ENCODE measurements around the gene CERS5.

CERS5 gene

DNA sequence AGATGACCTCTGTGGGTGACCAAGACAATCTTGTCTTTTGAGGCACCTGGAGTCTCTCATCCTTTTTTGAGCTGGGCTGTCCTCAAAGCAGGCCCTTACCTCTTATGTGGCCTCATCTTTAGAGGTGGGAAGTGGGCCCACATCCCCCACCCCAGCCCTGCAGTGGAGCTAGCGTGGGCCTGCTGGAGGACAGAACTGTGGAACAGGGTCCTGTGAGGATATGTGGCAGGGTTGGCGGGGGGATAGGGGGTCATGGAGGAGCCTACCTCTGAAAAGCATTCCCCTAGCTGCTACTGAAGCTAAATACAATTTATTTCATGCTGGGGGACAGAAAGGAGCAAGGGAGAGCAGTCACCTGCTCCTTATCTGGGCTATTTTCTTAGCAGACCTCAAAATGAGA lies 63.8 kb downstream of the CERS5 start:
- no peak for TF ChIP-seq EZH2 (IDR thresholded peaks at IDR 0.05; ENCODE audit: borderline replicate concordance, low read length)
- TF ChIP-seq, protein P1, sequence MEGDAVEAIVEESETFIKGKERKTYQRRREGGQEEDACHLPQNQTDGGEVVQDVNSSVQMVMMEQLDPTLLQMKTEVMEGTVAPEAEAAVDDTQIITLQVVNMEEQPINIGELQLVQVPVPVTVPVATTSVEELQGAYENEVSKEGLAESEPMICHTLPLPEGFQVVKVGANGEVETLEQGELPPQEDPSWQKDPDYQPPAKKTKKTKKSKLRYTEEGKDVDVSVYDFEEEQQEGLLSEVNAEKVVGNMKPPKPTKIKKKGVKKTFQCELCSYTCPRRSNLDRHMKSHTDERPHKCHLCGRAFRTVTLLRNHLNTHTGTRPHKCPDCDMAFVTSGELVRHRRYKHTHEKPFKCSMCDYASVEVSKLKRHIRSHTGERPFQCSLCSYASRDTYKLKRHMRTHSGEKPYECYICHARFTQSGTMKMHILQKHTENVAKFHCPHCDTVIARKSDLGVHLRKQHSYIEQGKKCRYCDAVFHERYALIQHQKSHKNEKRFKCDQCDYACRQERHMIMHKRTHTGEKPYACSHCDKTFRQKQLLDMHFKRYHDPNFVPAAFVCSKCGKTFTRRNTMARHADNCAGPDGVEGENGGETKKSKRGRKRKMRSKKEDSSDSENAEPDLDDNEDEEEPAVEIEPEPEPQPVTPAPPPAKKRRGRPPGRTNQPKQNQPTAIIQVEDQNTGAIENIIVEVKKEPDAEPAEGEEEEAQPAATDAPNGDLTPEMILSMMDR (IDR thresholded peaks at IDR 0.05; ENCODE audit: low read length): no peak
- Histone ChIP-seq H2AFZ (ENCODE audit: low read length) (no peak overlapping the region), H3K27ac (ENCODE audit: low read depth, low read length, poor library complexity, severe bottlenecking) (no peak overlapping the region), H3K79me2 (ENCODE audit: insufficient read depth, low read length) (no peaks in the 10 kb centered on the region), H3K9me2 (ENCODE audit: low read depth, low read length) (no peaks in the 10 kb centered on the region), H3K36me3 (ENCODE audit: insufficient read depth, low read length) (peaks cover 34% of the 10 kb centered on the region), H3K27me3 (ENCODE audit: insufficient read depth, low read length) (no peaks in the 10 kb centered on the region), H3F3A (ENCODE audit: insufficient read depth, low read length) (no peaks in the 10 kb centered on the region), H3K4me3 (ENCODE audit: low read depth, low read length, poor library complexity, severe bottlenecking) (no peak overlapping the region), H3K4me1 (ENCODE audit: insufficient read depth, low read length, severe bottlenecking) (peaks cover 6% of the 10 kb centered on the region), H4K20me1 (ENCODE audit: insufficient read depth, low read length) (no peaks in the 10 kb centered on the region), H3K4me2 (ENCODE audit: low read length) (no peak overlapping the region), H3K9ac (ENCODE audit: low read length) (no peak overlapping the region), H3K9me3 (ENCODE audit: low read length) (no peaks in the 10 kb centered on the region)

DNA sequence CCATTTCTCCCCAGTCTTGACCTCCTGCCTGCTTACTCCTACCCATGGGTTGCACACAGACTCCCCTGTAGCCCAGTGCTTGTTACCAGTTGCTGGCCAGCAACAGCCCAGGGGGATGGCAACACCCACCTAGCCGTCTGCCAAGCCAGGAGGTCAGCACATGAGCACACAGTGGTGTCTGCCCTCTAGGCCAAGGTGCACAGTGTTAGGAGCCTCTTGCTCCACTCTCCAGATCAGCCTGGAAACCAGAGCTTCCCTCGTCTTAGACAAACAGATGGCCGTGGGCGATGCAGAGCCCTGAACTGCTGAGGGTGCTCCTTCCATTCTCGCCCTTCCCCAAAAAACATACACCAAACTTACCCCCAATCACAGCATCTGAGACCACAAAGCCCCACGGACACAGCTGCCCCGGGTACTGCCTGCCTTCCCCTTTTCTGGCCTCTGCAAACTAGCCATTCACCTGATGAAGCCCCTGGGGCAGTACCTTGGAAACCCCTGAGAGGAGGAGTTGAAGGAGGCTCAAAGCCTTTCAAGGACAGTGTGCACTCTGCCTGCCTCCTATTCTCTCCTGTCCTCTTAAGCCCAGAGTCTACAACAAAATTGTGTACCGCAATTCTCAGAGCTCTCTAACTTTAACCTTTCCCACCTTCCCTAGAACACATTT lies 64.4 kb downstream of the CERS5 start:
- H3K9ac ChIP-seq (ENCODE audit: low read length): no peak overlapping the region

DNA sequence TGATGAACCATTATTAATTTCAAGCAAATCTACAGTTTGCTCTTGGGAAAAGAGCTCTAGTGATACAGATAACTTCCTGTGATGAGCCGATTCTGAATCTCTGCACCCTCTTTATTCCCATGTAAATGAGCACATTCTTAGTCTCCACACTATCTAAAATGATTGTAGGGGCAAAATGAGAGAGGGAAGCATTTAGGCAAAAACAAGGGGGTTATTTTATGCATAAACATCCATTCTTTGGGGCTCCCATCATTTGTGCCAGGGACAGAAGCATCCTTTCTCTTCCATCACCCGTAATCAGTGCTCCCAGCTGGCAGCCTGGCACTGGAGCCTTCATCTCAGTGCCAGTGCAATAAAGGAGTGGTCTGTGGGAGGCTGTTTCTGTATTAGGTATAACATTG lies 65.0 kb downstream of the CERS5 start:
- H3K27me3 ChIP-seq (ENCODE audit: insufficient read depth, low read length): no peaks in the 10 kb centered on the region
- TF ChIP-seq, protein P1 (IDR thresholded peaks at IDR 0.05; ENCODE audit: low read length): no peak
- TF ChIP-seq EZH2 (IDR thresholded peaks at IDR 0.05; ENCODE audit: borderline replicate concordance, low read length): no peak
- H3K9me2 ChIP-seq (ENCODE audit: low read depth, low read length): no peaks in the 10 kb centered on the region
- H2AFZ ChIP-seq (ENCODE audit: low read length): no peak overlapping the region
- no peaks in the 10 kb centered on the region for H3F3A ChIP-seq (ENCODE audit: insufficient read depth, low read length)
- peaks cover 44% of the 10 kb centered on the region for H3K36me3 ChIP-seq (ENCODE audit: insufficient read depth, low read length)
- H3K4me3 ChIP-seq (ENCODE audit: low read depth, low read length, poor library complexity, severe bottlenecking): no peak overlapping the region
- H3K4me1 ChIP-seq (ENCODE audit: insufficient read depth, low read length, severe bottlenecking): peaks cover 6% of the 10 kb centered on the region
- H3K79me2 ChIP-seq (ENCODE audit: insufficient read depth, low read length): no peaks in the 10 kb centered on the region
- H3K27ac ChIP-seq (ENCODE audit: low read depth, low read length, poor library complexity, severe bottlenecking): no peak overlapping the region
- no peak overlapping the region for H3K9ac ChIP-seq (ENCODE audit: low read length)
- H3K9me3 ChIP-seq (ENCODE audit: low read length): no peaks in the 10 kb centered on the region
- no peaks in the 10 kb centered on the region for H4K20me1 ChIP-seq (ENCODE audit: insufficient read depth, low read length)
- no peak overlapping the region for H3K4me2 ChIP-seq (ENCODE audit: low read length)

More for the DNA sequence above, 64.4 kb downstream of the CERS5 start:
- H3K36me3 ChIP-seq (ENCODE audit: insufficient read depth, low read length): peaks cover 40% of the 10 kb centered on the region
- no peaks in the 10 kb centered on the region for H3K9me2 ChIP-seq (ENCODE audit: low read depth, low read length)
- H3K27ac ChIP-seq (ENCODE audit: low read depth, low read length, poor library complexity, severe bottlenecking): no peak overlapping the region
- no peaks in the 10 kb centered on the region for H3K79me2 ChIP-seq (ENCODE audit: insufficient read depth, low read length)
- H3F3A ChIP-seq (ENCODE audit: insufficient read depth, low read length): no peaks in the 10 kb centered on the region
- no peak overlapping the region for H3K4me2 ChIP-seq (ENCODE audit: low read length)
- no peak overlapping the region for H3K4me3 ChIP-seq (ENCODE audit: low read depth, low read length, poor library complexity, severe bottlenecking)
- no peaks in the 10 kb centered on the region for H3K27me3 ChIP-seq (ENCODE audit: insufficient read depth, low read length)
- TF ChIP-seq EZH2 (IDR thresholded peaks at IDR 0.05; ENCODE audit: borderline replicate concordance, low read length): no peak
- TF ChIP-seq, protein P1 (IDR thresholded peaks at IDR 0.05; ENCODE audit: low read length): no peak
- no peaks in the 10 kb centered on the region for H4K20me1 ChIP-seq (ENCODE audit: insufficient read depth, low read length)
- H2AFZ ChIP-seq (ENCODE audit: low read length): no peak overlapping the region
- H3K4me1 ChIP-seq (ENCODE audit: insufficient read depth, low read length, severe bottlenecking): peaks cover 6% of the 10 kb centered on the region
- H3K9me3 ChIP-seq (ENCODE audit: low read length): no peaks in the 10 kb centered on the region

Measured in OCI-LY1 (cell line).